ENCODE measurements around the gene NKX6-2.
"Not testable (repeated sequence)": the region's sequence is repeated elsewhere in the genome, so short reads cannot be mapped to it uniquely, and the experiment has no call there.

The NKX6-2 gene

DNA sequence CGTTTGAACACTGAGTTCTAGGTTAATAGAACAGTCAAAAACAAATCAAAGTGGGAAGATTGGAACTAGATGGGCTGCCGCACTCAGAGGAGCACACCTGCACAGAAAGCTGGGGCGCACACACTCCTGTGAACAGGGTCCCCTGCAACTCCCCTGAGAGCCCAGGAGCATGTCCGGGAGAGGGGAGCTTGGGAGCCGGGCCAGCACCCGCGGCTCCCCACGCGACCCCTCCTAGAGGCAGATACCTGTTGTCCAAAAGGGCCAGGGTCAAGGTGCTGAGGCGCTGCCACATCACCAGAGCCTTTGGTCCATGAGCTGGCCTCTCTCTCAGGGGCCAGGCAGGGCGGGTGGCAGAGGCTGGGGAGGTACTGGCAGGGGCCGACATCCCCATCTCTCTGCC, 5.6 kb downstream of the NKX6-2 start:
- DNase-seq (ENCODE audit: low read depth): no peak

GRCh38 chr10:132779549-132780294, 6.2 kb downstream of the NKX6-2 start:
- no peak for DNase-seq (ENCODE audit: low read depth)

DNA sequence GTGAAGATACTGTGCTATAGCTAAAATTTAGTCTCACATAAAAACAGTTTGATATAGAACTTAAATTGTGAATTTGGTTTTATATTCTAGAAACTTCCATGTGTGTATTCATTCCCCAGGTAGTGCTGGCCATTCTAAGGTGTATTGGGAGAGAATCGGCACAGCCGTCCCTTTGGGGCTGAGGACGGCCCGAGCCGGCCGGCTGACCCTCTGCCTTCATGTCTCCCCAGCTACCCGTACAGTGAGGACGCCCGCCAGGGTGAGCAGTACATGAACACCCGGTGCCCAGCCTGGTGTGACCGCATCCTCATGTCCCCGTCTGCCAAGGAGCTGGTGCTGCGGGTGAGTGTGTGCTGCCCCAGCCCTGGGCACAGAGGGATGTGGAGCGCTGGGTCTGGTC, 8.5 kb downstream of the NKX6-2 start:
- DNase-seq (ENCODE audit: low read depth): no peak

- no peak for DNase-seq (ENCODE audit: low read depth)
Observed at GRCh38 chr10:132776821-132777220, 9.1 kb downstream of the NKX6-2 start.

DNA sequence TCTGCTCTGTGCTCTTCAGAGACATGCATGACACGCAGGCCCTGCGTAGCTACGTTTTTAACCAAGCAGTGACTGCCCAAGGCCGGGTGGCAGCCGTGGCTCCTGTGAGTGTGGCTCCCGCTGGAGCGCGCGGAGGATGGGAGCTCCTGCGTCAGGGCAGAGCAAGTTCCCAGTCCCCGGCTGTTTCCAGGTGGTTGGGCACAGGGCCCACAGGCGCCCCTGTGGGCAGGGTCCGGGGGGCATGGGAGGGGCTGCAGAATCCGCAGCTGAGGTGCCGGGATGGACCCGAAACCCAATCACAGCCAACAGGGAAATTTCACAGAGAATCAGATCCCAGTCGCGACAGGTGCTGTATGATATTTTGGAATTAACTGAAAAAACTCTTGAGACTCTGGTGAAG, 9.8 kb downstream of the NKX6-2 start:
- DNase-seq (ENCODE audit: low read depth): no peak

DNA sequence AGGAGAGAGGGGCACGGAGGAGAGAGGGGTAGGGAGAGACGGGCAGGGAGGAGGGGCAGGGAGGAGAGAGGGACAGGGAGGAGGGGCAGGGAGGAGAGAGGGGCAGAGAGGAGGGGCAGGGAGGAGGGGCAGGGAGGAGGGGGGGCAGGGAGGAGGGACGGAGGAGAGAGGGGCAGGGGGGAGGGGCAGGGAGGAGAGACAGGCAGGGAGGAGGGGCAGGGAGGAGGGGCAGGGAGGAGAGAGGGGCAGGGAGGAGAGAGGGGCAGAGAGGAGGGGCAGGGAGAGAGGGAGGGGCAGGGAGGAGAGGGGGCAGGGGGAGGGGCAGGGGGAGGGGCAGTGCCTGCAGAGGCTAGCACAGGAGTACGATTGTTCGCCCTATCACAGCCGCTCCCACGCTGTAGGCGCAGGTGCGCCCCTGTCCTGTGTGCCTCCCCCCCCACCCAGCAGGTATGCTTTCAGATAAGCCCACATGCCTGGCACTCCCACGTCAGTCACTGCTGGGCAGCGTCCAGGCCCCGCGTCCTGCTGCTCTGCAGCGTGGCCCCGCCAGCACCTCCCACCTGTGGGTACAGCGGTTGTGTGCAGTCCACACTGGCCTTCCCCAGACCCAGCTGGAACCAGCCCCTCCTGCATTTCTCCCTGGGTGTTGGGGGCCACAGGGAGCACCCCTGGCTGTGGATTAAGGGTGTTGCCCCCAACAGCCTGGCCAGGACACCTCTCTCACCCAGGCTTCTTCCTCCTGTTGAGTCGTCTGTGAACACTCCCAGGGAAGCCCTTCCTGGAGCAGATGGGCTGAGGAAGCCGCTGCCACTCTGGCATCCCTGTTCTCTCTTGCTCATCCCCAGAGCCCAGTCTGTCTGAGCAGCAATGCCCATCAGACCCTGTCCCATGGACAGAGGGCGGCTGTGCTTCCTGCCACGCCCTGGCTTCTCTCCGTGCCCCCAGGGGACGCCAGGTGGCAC, 10.8 kb downstream of the NKX6-2 start:
- DNase-seq (ENCODE audit: low read depth): no peak

DNA sequence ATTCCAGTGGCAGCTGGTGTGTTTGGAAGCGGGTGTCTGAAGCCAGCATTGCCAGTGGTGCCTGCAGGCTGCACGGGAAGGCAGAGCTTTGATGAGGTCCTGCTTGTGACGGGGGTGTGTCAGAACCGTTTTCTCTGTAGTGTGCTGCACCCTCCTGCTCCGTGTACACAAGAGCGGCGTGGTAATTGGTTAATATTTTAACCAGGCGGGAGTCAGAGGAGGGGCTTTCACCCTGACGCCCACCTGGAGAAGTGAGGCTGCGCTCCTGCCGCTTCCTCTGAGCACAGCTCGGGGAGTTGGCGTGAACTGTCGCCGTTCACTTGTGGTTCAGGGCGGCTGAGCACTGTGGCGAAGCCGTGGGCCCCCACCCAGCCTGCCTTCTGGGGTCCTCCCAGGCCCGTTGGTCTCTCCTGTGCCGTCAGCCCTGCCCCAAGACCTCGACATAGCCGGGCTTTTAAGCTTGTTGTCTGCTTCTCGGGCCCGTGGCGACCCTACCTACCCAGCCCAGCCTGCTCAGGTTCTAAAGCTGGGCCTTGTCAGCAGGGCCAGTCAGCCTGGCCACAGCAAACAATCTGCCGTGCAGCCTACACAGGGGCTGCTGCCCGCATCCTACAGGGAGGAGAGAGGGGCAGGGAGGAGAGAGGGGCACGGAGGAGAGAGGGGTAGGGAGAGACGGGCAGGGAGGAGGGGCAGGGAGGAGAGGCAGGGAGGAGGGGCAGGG, 11.6 kb downstream of the NKX6-2 start:
- DNase-seq (ENCODE audit: low read depth): no peak

GRCh38 chr10:132772816-132773215, 13.1 kb downstream of the NKX6-2 start:
- DNase-seq (ENCODE audit: low read depth): not testable (repeated sequence)

- DNase-seq (ENCODE audit: low read depth): no peak
Observed at GRCh38 chr10:132770061-132771021, 15.6 kb downstream of the NKX6-2 start.

GRCh38 chr10:132768346-132769248, 17.4 kb downstream of the NKX6-2 start:
- no peak for DNase-seq (ENCODE audit: low read depth)

DNA sequence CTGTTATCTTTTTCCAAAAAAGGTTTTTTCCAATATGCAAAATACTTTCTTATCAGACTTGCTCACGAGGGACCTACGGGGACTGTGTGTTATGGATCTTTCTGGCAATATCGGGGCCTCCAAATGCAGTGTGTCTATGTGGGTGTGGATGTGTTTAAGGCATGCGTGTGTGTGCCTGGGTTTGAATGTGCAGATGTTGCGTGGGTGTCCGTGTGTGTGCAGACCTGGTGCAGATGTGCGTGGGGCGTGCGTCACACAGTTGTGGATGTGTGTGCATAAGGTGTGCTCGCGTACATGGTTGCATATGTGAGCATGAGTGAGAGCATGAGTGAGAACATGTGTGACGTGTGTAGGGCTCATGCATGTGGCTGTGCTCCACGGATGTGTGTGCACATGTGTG, 19.7 kb downstream of the NKX6-2 start:
- no peak for DNase-seq (ENCODE audit: low read depth)

DNA sequence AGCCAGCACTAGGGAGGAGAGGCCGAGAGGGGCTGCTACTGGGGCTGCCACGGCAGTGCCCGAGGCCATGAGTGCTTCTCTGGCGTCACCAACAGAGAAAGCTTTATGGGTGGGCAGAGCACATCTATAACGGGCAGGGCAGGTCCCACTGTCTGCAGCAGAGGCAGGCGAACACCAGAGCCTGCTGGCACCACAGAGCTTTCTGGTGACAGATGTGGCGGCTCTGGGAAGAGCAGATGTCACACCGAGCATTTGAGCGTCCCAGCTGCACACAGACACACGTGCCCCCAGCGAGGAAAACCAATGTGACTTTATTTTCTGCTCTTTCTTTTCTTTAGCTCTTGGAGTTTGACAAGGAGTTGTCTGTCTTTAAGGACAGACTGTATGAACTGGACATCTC, 20.5 kb downstream of the NKX6-2 start:
- no peak for DNase-seq (ENCODE audit: low read depth)

- no peak for DNase-seq (ENCODE audit: low read depth)
Observed at GRCh38 chr10:132764108-132764507, 21.8 kb downstream of the NKX6-2 start.

- DNase-seq (ENCODE audit: low read depth): no peak
Observed at GRCh38 chr10:132763545-132763944, 22.4 kb downstream of the NKX6-2 start.

- DNase-seq (ENCODE audit: low read depth): no peak
Observed at GRCh38 chr10:132762267-132762666, 23.7 kb downstream of the NKX6-2 start.

DNA sequence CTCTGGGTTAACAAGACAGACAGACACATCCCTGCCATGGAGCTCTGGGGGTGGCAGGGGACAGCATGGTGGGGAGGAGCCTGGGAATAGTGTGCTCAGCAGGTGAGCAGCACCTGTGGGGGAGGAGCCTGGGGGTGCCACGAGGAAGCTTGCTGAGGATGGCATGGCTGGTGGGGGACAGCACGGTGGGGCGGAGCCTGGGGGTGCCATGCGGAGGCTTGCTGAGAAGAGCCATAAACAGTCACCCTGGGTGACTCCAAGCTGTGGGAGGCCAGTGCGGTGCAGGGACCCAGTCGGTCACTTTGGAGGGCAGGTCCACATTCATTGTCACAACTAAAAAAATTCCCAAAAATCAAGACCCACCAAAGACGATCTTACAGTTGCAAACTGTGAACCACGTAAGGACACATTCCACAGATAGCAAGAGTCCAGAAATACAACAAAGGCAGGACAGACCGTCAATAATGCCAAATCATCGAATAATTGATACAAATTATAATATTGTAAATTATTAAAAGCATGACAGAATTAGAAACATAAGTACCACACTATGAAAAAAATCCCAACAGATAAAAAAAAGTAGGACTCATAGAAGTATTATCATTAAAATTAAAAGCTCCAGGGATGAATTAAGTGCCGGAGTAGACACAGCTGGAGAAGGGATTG, 24.4 kb downstream of the NKX6-2 start:
- no peak for DNase-seq (ENCODE audit: low read depth)

GRCh38 chr10:132758865-132759264, 27.1 kb downstream of the NKX6-2 start:
- no peak for DNase-seq (ENCODE audit: low read depth)

DNA sequence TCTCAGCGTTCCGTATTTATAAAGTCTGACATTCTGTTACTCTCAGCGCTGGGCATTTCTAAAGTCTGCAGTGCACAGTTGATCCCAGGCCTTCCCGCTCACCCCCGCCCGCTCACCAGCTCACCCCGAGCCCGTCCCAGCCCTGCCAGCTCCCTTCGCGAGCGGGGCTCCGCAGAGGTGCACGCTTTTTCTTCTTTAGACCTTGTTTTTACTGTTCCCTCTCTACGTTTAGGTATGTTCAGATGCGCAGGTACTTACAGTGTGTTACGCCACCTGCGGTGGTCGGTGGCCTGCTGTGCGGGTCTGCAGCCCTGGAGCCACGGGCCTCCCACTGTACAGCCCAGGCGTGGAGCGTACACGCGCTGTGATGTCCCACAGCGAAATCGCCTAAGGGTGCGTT, 28.8 kb downstream of the NKX6-2 start:
- DNase-seq (ENCODE audit: low read depth): no peak

DNA sequence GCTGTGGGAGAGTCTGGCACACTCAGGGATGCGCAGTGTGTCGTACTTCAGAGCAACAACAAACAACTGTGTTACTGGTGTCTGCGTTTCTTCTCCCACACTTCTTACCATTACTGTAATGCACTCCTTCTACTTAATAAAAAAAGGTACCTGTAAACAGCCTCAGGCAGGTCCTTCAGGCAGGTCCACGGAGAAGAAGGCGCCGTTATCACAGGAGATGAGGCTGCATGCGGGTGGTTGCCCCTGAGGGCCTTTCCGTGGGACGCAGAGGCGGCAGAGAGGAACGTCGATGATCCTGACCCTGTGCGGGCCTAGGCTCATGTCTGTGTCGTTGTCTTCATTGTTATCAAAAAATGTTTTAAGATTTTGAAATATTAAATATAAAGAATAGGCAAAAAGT, 29.4 kb downstream of the NKX6-2 start:
- no peak for DNase-seq (ENCODE audit: low read depth)

All from T follicular helper cell (primary cell).